Loucy (cell line): Measurements from ENCODE around the gene DDX10.

ENCODE experiments used
- H2AFZ ChIP-seq: fragments of 200-600 bp; sonication (generic); 2 replicates; pipeline ENCODE4 v1.6.0; 2016; ENCODE audit warnings: antibody characterized with exemption, mild to moderate bottlenecking, low read length, moderate library complexity
- H3F3A ChIP-seq: fragments of 200-600 bp; 2 replicates; pipeline ENCODE4 v1.6.0; 2016; ENCODE audit warnings: antibody characterized with exemption, low read depth, mild to moderate bottlenecking
- H3K27me3 ChIP-seq: fragments of 200-600 bp; sonication (generic); 2 replicates; pipeline ENCODE4 v1.6.1; 2014; ENCODE audit warnings: low read length, mild to moderate bottlenecking; ENCODE audit not compliant: insufficient read depth, poor library complexity, severe bottlenecking
- H3K36me3 ChIP-seq: fragments of 200-600 bp; sonication (generic); 2 replicates; pipeline ENCODE4 v1.6.1; 2016; ENCODE audit warnings: low read length; ENCODE audit not compliant: insufficient read depth
- H3K4me1 ChIP-seq: fragments of 200-600 bp; sonication (generic); 2 replicates; pipeline ENCODE4 v1.5.1; 2014; ENCODE audit warnings: low read length, mild to moderate bottlenecking; ENCODE audit not compliant: insufficient read depth, poor library complexity, severe bottlenecking
- H3K4me2 ChIP-seq: fragments of 200-600 bp; sonication (generic); 2 replicates; pipeline ENCODE4 v1.6.0; 2014; ENCODE audit warnings: antibody characterized with exemption, low read length, low read depth, mild to moderate bottlenecking; ENCODE audit not compliant: poor library complexity, severe bottlenecking
- H3K4me3 ChIP-seq: fragments of 200-600 bp; sonication (generic); 2 replicates; pipeline ENCODE4 v1.5.1; 2014; ENCODE audit warnings: low read length, mild to moderate bottlenecking, mixed read lengths; ENCODE audit not compliant: poor library complexity, severe bottlenecking
- H3K79me2 ChIP-seq: fragments of 200-600 bp; sonication (generic); 2 replicates; pipeline ENCODE4 v1.6.1; 2014; ENCODE audit warnings: low read length; ENCODE audit not compliant: insufficient read depth
- H3K9ac ChIP-seq: fragments of 200-600 bp; sonication (generic); 2 replicates; pipeline ENCODE4 v1.6.0; 2014; ENCODE audit warnings: mild to moderate bottlenecking, low read depth, low read length, moderate library complexity; ENCODE audit not compliant: poor library complexity, severe bottlenecking
- H3K9me2 ChIP-seq: fragments of 200-600 bp; sonication (generic); replicated peaks from 2 replicates; pipeline ENCODE4 v1.6.1; 2016; ENCODE audit warnings: low read depth, low read length, mixed read lengths
- H3K9me3 ChIP-seq: fragments of 200-600 bp; sonication (generic); 2 replicates; pipeline ENCODE4 v1.6.1; 2014; ENCODE audit warnings: mild to moderate bottlenecking, antibody characterized with exemption, low read length, low read depth; ENCODE audit not compliant: insufficient read depth
- H4K20me1 ChIP-seq: fragments of 200-600 bp; sonication (generic); 2 replicates; pipeline ENCODE4 v1.6.0; 2014; ENCODE audit warnings: antibody characterized with exemption, low read length, mild to moderate bottlenecking; ENCODE audit not compliant: insufficient read depth, poor library complexity, severe bottlenecking
- CTCF ChIP-seq: fragments of 200-600 bp; sonication (generic); conservative IDR thresholded peaks from 2 replicates; pipeline ENCODE4 v1.5.1; 2014; ENCODE audit warnings: mild to moderate bottlenecking, antibody characterized with exemption, low read length
- EZH2phosphoT487 ChIP-seq: fragments of 200-600 bp; IDR thresholded peaks from 2 replicates; pipeline ENCODE4 v1.6.1; 2018; ENCODE audit warnings: antibody characterized with exemption, mild to moderate bottlenecking, moderate library complexity, borderline replicate concordance

The DDX10 gene

GRCh38 chr11:108790501-108791299, 125.8 kb downstream of the DDX10 start:
- H3K4me1 ChIP-seq, result no peaks in the 10 kb centered on the region
- no peaks in the 10 kb centered on the region for H3F3A ChIP-seq
- H3K4me3 ChIP-seq, result no peak overlapping the region
- H3K4me2 ChIP-seq, result no peak overlapping the region
- H3K9ac ChIP-seq, result no peak overlapping the region
- H3K9me3 ChIP-seq, result no peaks in the 10 kb centered on the region
- no peaks in the 10 kb centered on the region for H3K27me3 ChIP-seq
- TF ChIP-seq CTCF (no peak), EZH2phosphoT487 (no peak)
- H3K9me2 ChIP-seq, result no peaks in the 10 kb centered on the region
- H4K20me1 ChIP-seq, result peaks cover 5% of the 10 kb centered on the region
- H3K36me3 ChIP-seq, result no peaks in the 10 kb centered on the region
- no peak overlapping the region for H2AFZ ChIP-seq
- peaks cover 11% of the 10 kb centered on the region for H3K79me2 ChIP-seq

GRCh38 chr11:108793138-108793537, 128.3 kb downstream of the DDX10 start:
- Histone ChIP-seq H3K27me3 (no peaks in the 10 kb centered on the region), H3K4me1 (no peaks in the 10 kb centered on the region), H3K4me2 (no peak overlapping the region), H3K36me3 (no peaks in the 10 kb centered on the region), H4K20me1 (peaks cover 3% of the 10 kb centered on the region), H3K79me2 (peaks cover 6% of the 10 kb centered on the region), H3K9ac (no peak overlapping the region), H3K9me2 (no peaks in the 10 kb centered on the region), H2AFZ (no peak overlapping the region), H3F3A (no peaks in the 10 kb centered on the region), H3K4me3 (no peak overlapping the region), H3K9me3 (no peaks in the 10 kb centered on the region)
- no peak for TF ChIP-seq CTCF
- TF ChIP-seq EZH2phosphoT487, result no peak

- H3K4me3 ChIP-seq, result no peak overlapping the region
- no peak for TF ChIP-seq CTCF
- no peak for TF ChIP-seq EZH2phosphoT487
Observed at GRCh38 chr11:108793611-108794010, 128.7 kb downstream of the DDX10 start.

More at GRCh38 chr11:108793611-108794010, 128.7 kb downstream of the DDX10 start:
- H3K27me3 ChIP-seq, result no peaks in the 10 kb centered on the region
- no peak overlapping the region for H3K9ac ChIP-seq
- no peaks in the 10 kb centered on the region for H3K9me2 ChIP-seq
- H3K9me3 ChIP-seq, result no peaks in the 10 kb centered on the region
- no peaks in the 10 kb centered on the region for H3F3A ChIP-seq
- no peaks in the 10 kb centered on the region for H3K4me1 ChIP-seq
- H2AFZ ChIP-seq, result no peak overlapping the region
- no peaks in the 10 kb centered on the region for H3K36me3 ChIP-seq
- H3K79me2 ChIP-seq, result 0 out of 2 replicates have a peak, but pooled peaks cover 5% of the 10 kb centered on the region
- H4K20me1 ChIP-seq, result peaks cover 3% of the 10 kb centered on the region
- H3K4me2 ChIP-seq, result no peak overlapping the region
